Right lobe of liver (tissue), 6 donors: ENCODE measurements around the gene KCTD7. TPM values are rescaled to one million over a fixed set of nuclear protein-coding genes. Genes with fewer than 3 reads are reported as not detected.

Source experiments
- ATAC-seq, 4 donors: fragments of 200-7000 bp; cut with Tn5 transposase; one replicate each; pipeline ENCODE4 v1.9.1; 2020; ENCODE audit warnings: mild to moderate bottlenecking in 4 of 4, moderate library complexity in 4 of 4
- DNase-seq, 3 donors: peaks; one replicate each; pipeline ENCODE4 v3.0.0-alpha.2; 2020
- H3K27ac ChIP-seq, 3 donors: fragments of 200-600 bp; one replicate each; pipeline ENCODE4 v1.8.0; 2022
- H3K27me3 ChIP-seq, 2 donors: fragments of 200-600 bp; one replicate each; pipeline ENCODE4 v1.8.0; 2022
- H3K36me3 ChIP-seq, 4 donors: fragments of 200-600 bp; sonication (generic) in 1 of 4; one replicate each; pipeline versions ENCODE4 v1.5.1 to v1.8.0; 2017 to 2022; ENCODE audit warnings: control low read depth in 1 of 4
- H3K4me1 ChIP-seq, 4 donors: fragments of 200-600 bp; sonication (generic) in 1 of 4; one replicate each; pipeline versions ENCODE4 v1.5.1 to v1.8.0; 2017 to 2022; ENCODE audit warnings: control low read depth in 1 of 4
- H3K4me3 ChIP-seq, 3 donors: fragments of 200-600 bp; one replicate each; pipeline ENCODE4 v1.8.0; 2022
- H3K9me3 ChIP-seq, 4 donors: fragments of 200-600 bp; sonication (generic) in 1 of 4; one replicate each; pipeline versions ENCODE4 v1.5.1 to v1.8.0; 2017 to 2022; ENCODE audit warnings: control low read depth in 1 of 4
- POLR2A ChIP-seq: fragments of 450-650 bp; IDR thresholded peaks from one replicate; pipeline ENCODE4 v1.6.1; 2017; ENCODE audit warnings: antibody characterized with exemption, mild to moderate bottlenecking
- WGBS: methylation state at CpG from one replicate; pipeline ENCODE4 v1.1.6; 2018; ENCODE audit warnings: low coverage, low lambda C conversion rate; ENCODE audit not compliant: insufficient coverage; ENCODE audit errors: missing lambda C conversion rate; 5-methylcytosine and 5-hydroxymethylcytosine counted together
- intact Hi-C, 2 donors: fragments of 100-400 bp; cut with DNase I; formaldehyde crosslinking; loops; one replicate each; pipeline versions ENCODE4 v1.11.2 to v1.14.1; 2022
- total RNA-seq, 6 experiments: library from RNA; depleted of rRNA in 2 of 6; stranded (reverse); fragments of >200 nt in 2 of 6; fragmentation: NEBNext Ultra II Directional in 3 of 6; extraction: Animal tissue kit (Norgen Biotek cat#: 25700) in 3 of 6; gene quantifications; one replicate each; pipeline versions ENCODE4 v1.1.0 to v1.2.4, GENCODE V29; 2016 to 2023
- TF ChIP-seq, protein P1 (sequence below), 4 donors: fragments of 200-600 bp in 3 of 4; fragments of 450-650 bp in 1 of 4; IDR thresholded peaks; one replicate each; pipeline versions ENCODE4 v1.5.1 to v1.8.0; 2016 to 2022; ENCODE audit warnings: antibody characterized with exemption in 4 of 4, mild to moderate bottlenecking in 2 of 4
- donor health status: DM: no; HTN: yes; CAD: no.
- donor health status: DM: no; HTN: no; CAD: no.
- donor health status: DM: no; HTN: no; CAD: no.
- donor health status: DM: no; HTN: yes; CAD: no.
- donor health status: DM: no; HTN: yes; CAD: no.

The KCTD7 gene
- total RNA-seq, 6 experiments from 2014 or later: 1.4 to 5.7 (median 3.9) TPM

DNA sequence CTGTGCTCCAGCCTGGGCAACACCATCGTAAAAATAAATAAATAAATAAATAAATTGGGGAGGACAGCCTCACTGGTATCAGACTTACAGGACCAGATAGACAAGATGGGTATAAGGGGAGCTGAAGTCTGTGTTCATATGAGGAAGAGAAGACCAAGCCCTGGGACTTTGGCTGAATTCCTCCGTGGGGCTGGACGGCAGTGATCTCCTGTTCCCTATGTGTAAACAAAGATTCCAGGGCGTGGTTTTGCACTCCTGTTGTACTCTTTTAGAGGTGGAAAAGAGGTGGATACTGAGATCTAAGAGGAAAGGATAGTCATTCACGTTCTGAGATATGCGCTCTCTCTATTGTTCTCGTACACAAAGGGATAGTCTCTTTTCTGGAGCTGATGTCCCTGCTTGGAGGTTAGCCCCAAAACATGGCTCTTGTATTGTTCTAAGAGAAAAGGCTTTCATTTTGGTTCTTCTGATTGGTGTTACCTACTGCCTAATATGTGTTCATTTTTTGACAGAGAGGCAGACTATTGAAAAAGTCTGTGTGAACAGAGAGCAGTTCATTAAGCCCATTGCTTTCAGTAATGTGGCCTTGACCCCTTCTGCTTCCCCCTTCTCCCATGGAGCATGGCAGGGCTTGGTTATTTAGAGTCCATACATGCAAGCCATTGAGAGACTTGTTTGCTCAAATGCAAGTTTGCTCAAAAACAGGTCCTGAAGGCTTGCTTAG, 12.3 kb downstream of the KCTD7 start:
- DNase-seq: no peak
- TF ChIP-seq, protein P1, sequence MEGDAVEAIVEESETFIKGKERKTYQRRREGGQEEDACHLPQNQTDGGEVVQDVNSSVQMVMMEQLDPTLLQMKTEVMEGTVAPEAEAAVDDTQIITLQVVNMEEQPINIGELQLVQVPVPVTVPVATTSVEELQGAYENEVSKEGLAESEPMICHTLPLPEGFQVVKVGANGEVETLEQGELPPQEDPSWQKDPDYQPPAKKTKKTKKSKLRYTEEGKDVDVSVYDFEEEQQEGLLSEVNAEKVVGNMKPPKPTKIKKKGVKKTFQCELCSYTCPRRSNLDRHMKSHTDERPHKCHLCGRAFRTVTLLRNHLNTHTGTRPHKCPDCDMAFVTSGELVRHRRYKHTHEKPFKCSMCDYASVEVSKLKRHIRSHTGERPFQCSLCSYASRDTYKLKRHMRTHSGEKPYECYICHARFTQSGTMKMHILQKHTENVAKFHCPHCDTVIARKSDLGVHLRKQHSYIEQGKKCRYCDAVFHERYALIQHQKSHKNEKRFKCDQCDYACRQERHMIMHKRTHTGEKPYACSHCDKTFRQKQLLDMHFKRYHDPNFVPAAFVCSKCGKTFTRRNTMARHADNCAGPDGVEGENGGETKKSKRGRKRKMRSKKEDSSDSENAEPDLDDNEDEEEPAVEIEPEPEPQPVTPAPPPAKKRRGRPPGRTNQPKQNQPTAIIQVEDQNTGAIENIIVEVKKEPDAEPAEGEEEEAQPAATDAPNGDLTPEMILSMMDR (IDR thresholded peaks at IDR 0.05): no peak
- TF ChIP-seq POLR2A: no peak

DNA sequence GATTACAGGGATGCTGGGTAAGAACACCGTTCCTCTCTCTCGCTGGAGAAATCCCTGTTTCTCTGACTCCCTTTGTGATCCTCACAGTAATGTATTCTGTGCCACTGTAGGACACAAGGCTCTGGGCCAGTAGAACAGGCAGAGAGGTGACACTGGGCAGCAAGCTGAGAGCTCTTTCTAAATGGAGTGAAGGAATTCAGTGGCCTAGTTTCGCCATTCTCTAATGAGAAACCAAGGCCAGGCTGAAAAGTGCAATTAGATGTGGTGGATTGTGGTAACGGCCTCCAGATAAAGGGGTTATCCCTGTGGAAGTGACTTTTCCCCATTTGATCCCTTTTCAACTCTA, 12.8 kb downstream of the KCTD7 start:
- H3K27me3 ChIP-seq: no peaks in the 10 kb centered on the region
- no peak overlapping the region for H3K4me3 ChIP-seq
- TF ChIP-seq POLR2A: no peak
- TF ChIP-seq, protein P1 (IDR thresholded peaks at IDR 0.05): no peak
- H3K36me3 ChIP-seq: peaks cover 0 to 41% (median 7%) of the 10 kb centered on the region in 4 donors
- DNase-seq (no peak), ATAC-seq (no peak)
- peaks cover 0 to 6% (median 0%) of the 10 kb centered on the region in 4 donors for H3K4me1 ChIP-seq
- H3K27ac ChIP-seq: no peak overlapping the region
- H3K9me3 ChIP-seq: no peaks in the 10 kb centered on the region
- WGBS: 90% methylated on average over 2 of the region's 4 CpGs
- intact Hi-C loops: no loop called here

More for the DNA sequence above, 12.3 kb downstream of the KCTD7 start:
- peaks cover 0 to 41% (median 7%) of the 10 kb centered on the region in 4 donors for H3K36me3 ChIP-seq
- peak; percentile 36 to 74 (median 66) for ATAC-seq
- no peaks in the 10 kb centered on the region for H3K27me3 ChIP-seq
- peaks cover 0 to 6% (median 0%) of the 10 kb centered on the region in 4 donors for H3K4me1 ChIP-seq
- H3K4me3 ChIP-seq: no peak overlapping the region
- 66% methylated on average over 7 of the region's 7 CpGs for WGBS
- intact Hi-C loops: no loop called here
- H3K27ac ChIP-seq: no peak overlapping the region
- H3K9me3 ChIP-seq: no peaks in the 10 kb centered on the region

- Histone ChIP-seq H3K4me3 (no peak overlapping the region), H3K27ac (no peak overlapping the region), H3K9me3 (no peaks in the 10 kb centered on the region), H3K27me3 (no peaks in the 10 kb centered on the region), H3K4me1 (peaks cover 0 to 6% (median 0%) of the 10 kb centered on the region in 4 donors), H3K36me3 (peaks cover 0 to 40% (median 7%) of the 10 kb centered on the region in 4 donors)
- no peak for DNase-seq
- intact Hi-C loops: no loop called here
- TF ChIP-seq POLR2A: no peak
- TF ChIP-seq, protein P1 (IDR thresholded peaks at IDR 0.05): no peak
- ATAC-seq: peak in 3 of 4 donors; percentile 23 to 35 (median 32)
- WGBS: 73% methylated on average over 3 of the region's 3 CpGs
Observed at GRCh38 chr7:66642186-66642585, 13.5 kb downstream of the KCTD7 start.

DNA sequence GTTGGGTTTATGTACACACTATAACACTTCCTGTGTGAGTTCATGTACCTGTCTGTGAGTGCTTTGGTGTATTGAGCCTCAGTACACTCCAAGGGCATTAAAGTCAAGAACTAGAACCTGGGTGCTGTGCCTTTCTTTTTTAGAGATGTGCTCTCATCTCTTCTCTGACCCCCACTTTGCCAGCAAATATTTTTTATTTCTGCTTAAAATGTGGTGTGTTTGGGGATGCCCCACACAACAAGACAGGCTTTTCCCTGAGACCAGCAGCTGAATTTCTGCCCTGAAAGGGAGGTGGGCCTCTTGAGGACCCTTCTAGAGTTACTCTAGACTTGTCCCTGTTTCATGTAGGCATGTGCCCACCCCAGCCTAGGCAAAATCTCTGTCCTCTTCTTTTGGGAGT, 14.3 kb downstream of the KCTD7 start:
- intact Hi-C loops: no loop called here
- Histone ChIP-seq H3K27me3 (no peaks in the 10 kb centered on the region), H3K36me3 (peaks cover 0 to 33% (median 7%) of the 10 kb centered on the region in 4 donors), H3K4me3 (no peak overlapping the region), H3K9me3 (no peaks in the 10 kb centered on the region), H3K27ac (no peak overlapping the region), H3K4me1 (peaks cover 0 to 6% (median 0%) of the 10 kb centered on the region in 4 donors)
- TF ChIP-seq, protein P1 (IDR thresholded peaks at IDR 0.05): no peak
- no peak for TF ChIP-seq POLR2A
- no peak for DNase-seq
- ATAC-seq: no peak
